Measurements from ENCODE around the gene BANP. TPM values are rescaled to one million over a fixed set of nuclear protein-coding genes. Genes with fewer than 3 reads are reported as not detected.
"Not testable (repeated sequence)": the region's sequence is repeated elsewhere in the genome, so short reads cannot be mapped to it uniquely, and the experiment has no call there.

Gene BANP
- total and polyA plus RNA-seq, 2 donors from 2014 or later = 12.4 to 26.3 TPM

DNA sequence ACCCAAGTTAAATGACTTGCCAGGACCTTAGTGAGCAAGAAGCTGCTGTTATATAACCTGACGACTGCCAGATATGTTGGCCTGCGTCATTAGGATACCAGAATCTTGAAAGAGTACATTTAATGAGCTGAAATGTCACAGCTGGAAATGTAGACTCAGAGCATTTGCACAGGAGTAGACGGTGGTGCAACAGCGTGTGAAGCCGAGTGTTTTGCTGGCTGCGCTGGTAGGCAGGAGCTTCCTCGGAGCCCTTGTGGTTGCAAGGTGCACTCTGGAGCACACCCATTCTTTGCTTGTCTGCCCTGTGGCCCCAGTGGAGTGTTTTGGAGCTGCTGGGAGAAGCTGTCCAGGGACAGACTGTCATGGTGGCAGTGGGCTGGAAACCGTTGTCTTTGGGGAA is 79.3 kb downstream of the BANP start:
- peak in 1 of 5 donors; percentile 68 for DNase-seq
- H3K36me3 ChIP-seq (ENCODE audit: control insufficient read depth in 2 of 3, insufficient read depth in 3 of 3, low read length in 3 of 3) = peaks cover 0 to 7% (median 2%) of the 10 kb centered on the region in 3 donors
- no peak overlapping the region for H3K4me3 ChIP-seq (ENCODE audit: low read length in 3 of 3)
- TF ChIP-seq, protein P1, sequence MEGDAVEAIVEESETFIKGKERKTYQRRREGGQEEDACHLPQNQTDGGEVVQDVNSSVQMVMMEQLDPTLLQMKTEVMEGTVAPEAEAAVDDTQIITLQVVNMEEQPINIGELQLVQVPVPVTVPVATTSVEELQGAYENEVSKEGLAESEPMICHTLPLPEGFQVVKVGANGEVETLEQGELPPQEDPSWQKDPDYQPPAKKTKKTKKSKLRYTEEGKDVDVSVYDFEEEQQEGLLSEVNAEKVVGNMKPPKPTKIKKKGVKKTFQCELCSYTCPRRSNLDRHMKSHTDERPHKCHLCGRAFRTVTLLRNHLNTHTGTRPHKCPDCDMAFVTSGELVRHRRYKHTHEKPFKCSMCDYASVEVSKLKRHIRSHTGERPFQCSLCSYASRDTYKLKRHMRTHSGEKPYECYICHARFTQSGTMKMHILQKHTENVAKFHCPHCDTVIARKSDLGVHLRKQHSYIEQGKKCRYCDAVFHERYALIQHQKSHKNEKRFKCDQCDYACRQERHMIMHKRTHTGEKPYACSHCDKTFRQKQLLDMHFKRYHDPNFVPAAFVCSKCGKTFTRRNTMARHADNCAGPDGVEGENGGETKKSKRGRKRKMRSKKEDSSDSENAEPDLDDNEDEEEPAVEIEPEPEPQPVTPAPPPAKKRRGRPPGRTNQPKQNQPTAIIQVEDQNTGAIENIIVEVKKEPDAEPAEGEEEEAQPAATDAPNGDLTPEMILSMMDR (IDR thresholded peaks at IDR 0.05; ENCODE audit: borderline replicate concordance, extremely low read depth, insufficient read depth) = no peak
- FAIRE-seq = no peak
- H3K27ac ChIP-seq (ENCODE audit: low read depth in 2 of 2, low read length in 2 of 2) = no peak overlapping the region
- intact Hi-C loops (cut with DNase I) = no loop called here
- no peak overlapping the region for H3K9ac ChIP-seq (ENCODE audit: low read length in 3 of 3)
- H3K9me3 ChIP-seq (ENCODE audit: control insufficient read depth in 2 of 3, insufficient read depth in 1 of 3, low read length in 3 of 3) = no peaks in the 10 kb centered on the region
- no peaks in the 10 kb centered on the region for H3K4me1 ChIP-seq (ENCODE audit: control insufficient read depth in 2 of 3, insufficient read depth in 2 of 3, low read depth in 1 of 3, low read length in 3 of 3)
- no peaks in the 10 kb centered on the region for H3K27me3 ChIP-seq (ENCODE audit: control insufficient read depth, insufficient read depth, low read length)

DNA sequence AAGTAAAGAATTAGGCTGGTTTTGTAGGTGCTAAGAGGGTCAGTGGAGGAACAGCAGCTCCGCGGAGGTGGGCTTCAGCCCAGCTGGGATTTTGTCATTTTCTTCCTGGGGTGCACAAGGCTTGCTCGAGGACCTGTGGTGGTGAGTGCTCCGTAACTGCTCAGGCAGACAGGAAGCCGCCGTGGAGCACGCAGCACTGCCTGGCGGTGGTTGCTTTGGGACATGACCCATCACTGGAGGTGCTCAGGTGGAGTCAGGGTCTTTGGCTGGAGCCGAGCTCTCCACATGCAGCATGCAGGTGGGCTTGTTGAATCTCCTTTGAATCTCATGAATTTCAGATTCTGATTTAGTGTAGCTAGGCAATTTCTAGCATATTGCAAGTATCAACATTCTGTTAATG is 79.7 kb downstream of the BANP start:
- H3K9ac ChIP-seq (ENCODE audit: low read length in 3 of 3); H3K27ac ChIP-seq (ENCODE audit: low read depth in 2 of 2, low read length in 2 of 2); H3K9me3 ChIP-seq (ENCODE audit: control insufficient read depth in 2 of 3, insufficient read depth in 1 of 3, low read length in 3 of 3); intact Hi-C loops (cut with DNase I); H3K4me1 ChIP-seq (ENCODE audit: control insufficient read depth in 2 of 3, insufficient read depth in 2 of 3, low read depth in 1 of 3, low read length in 3 of 3); H3K4me3 ChIP-seq (ENCODE audit: low read length in 3 of 3); FAIRE-seq; DNase-seq; H3K27me3 ChIP-seq (ENCODE audit: control insufficient read depth, insufficient read depth, low read length): not testable (repeated sequence)
- H3K36me3 ChIP-seq (ENCODE audit: control insufficient read depth in 2 of 3, insufficient read depth in 3 of 3, low read length in 3 of 3) = peaks cover 0 to 11% (median 3%) of the 10 kb centered on the region in 3 donors

DNA sequence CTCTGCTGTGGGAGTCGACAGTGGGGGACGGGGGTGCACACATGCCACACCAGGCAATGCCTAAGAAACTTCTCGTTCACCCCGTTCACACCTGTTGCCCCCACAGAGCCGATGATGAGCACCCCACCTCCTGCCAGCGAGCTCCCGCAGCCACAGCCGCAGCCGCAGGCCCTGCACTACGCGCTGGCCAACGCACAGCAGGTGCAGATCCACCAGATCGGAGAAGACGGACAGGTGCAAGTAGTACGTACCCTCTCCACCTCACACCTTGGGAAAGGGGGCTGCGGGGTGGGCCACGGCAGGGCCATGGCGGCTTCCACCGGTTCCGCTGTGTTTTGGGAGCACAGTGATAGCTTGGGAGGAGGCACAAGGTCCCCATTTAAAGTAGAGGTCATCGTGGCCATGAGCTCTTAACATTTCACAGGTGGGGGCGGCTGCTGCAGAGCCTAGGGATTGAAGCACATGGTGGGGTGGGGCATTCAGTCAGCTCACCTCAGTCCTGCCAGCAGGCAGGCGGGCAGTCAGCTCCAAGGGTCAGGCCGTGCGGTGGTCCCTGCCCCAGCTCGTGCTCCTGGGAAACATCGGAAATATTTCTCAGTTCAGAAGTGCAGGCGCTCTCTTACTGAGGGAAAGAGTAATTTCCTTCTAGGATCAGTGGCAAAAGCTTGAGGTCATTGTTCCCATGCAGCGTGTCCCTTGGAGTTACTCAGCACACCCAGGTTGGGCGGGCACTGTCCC is 81.9 kb downstream of the BANP start:
- H3K4me3 ChIP-seq (ENCODE audit: low read length in 3 of 3); H3K27ac ChIP-seq (ENCODE audit: low read depth in 2 of 2, low read length in 2 of 2); H3K9me3 ChIP-seq (ENCODE audit: control insufficient read depth in 2 of 3, insufficient read depth in 1 of 3, low read length in 3 of 3); FAIRE-seq; H3K27me3 ChIP-seq (ENCODE audit: control insufficient read depth, insufficient read depth, low read length); DNase-seq; H3K4me1 ChIP-seq (ENCODE audit: control insufficient read depth in 2 of 3, insufficient read depth in 2 of 3, low read depth in 1 of 3, low read length in 3 of 3); H3K9ac ChIP-seq (ENCODE audit: low read length in 3 of 3); intact Hi-C loops (cut with DNase I): not testable (repeated sequence)
- peaks cover 0 to 11% (median 3%) of the 10 kb centered on the region in 3 donors for H3K36me3 ChIP-seq (ENCODE audit: control insufficient read depth in 2 of 3, insufficient read depth in 3 of 3, low read length in 3 of 3)

DNA sequence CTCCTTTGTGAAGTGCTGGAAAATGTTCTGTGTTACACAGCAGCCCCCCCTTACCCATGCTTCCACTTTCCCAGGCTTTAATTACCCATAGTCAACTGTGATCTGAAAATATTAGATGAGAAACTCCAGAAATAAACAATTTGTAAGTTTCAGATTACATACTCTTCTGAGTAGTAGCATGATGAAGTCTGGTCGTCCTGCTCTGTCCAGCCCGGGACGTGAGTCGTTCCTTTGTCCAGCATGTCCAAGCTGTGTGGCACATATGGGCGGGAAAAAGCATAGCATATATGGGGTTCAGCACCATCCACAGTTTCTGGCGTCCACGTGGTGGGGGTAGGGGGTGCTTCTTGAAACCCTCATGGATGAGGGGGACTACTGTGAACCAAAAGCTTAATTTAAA is 83.5 kb downstream of the BANP start:
- FAIRE-seq (no peak), DNase-seq (no peak)
- H3K4me3 ChIP-seq (ENCODE audit: low read length in 3 of 3) = no peak overlapping the region
- H3K27me3 ChIP-seq (ENCODE audit: control insufficient read depth, insufficient read depth, low read length) = no peaks in the 10 kb centered on the region
- H3K27ac ChIP-seq (ENCODE audit: low read depth in 2 of 2, low read length in 2 of 2) = no peak overlapping the region
- no peaks in the 10 kb centered on the region for H3K9me3 ChIP-seq (ENCODE audit: control insufficient read depth in 2 of 3, insufficient read depth in 1 of 3, low read length in 3 of 3)
- intact Hi-C loops (cut with DNase I) = no loop called here
- TF ChIP-seq, protein P1 (IDR thresholded peaks at IDR 0.05; ENCODE audit: borderline replicate concordance, extremely low read depth, insufficient read depth) = no peak
- H3K36me3 ChIP-seq (ENCODE audit: control insufficient read depth in 2 of 3, insufficient read depth in 3 of 3, low read length in 3 of 3) = peaks cover 0 to 11% (median 4%) of the 10 kb centered on the region in 3 donors
- no peaks in the 10 kb centered on the region for H3K4me1 ChIP-seq (ENCODE audit: control insufficient read depth in 2 of 3, insufficient read depth in 2 of 3, low read depth in 1 of 3, low read length in 3 of 3)
- no peak overlapping the region for H3K9ac ChIP-seq (ENCODE audit: low read length in 3 of 3)

Measured in kidney (tissue), 14 donors.